Ascending aorta (tissue), 2 donors: Measurements from ENCODE around the gene CASP9. TPM values are rescaled to one million over a fixed set of nuclear protein-coding genes. Genes with fewer than 3 reads are reported as not detected.
"Not testable (repeated sequence)": the region's sequence is repeated elsewhere in the genome, so short reads cannot be mapped to it uniquely, and the experiment has no call there.

Source experiments
- DNase-seq, 2 donors: peaks; one replicate each; pipeline ENCODE4 v3.0.0-alpha.2; 2019; ENCODE audit warnings: low spot score in 2 of 2
- H3K27ac ChIP-seq, 2 donors: fragments of 200-600 bp; sonication (generic); one replicate each; pipeline ENCODE4 v1.5.1; 2016 to 2017; ENCODE audit warnings: mild to moderate bottlenecking in 1 of 2
- H3K27me3 ChIP-seq: fragments of 200-600 bp; sonication (generic); one replicate; pipeline ENCODE4 v1.5.1; 2017
- H3K36me3 ChIP-seq, 2 donors: fragments of 200-600 bp; sonication (generic); one replicate each; pipeline ENCODE4 v1.5.1; 2016
- H3K4me1 ChIP-seq, 2 donors: fragments of 200-600 bp; sonication (generic); one replicate each; pipeline ENCODE4 v1.5.1; 2016 to 2017; ENCODE audit warnings: mild to moderate bottlenecking in 1 of 2
- H3K4me3 ChIP-seq, 2 donors: fragments of 200-600 bp; sonication (generic); one replicate each; pipeline ENCODE4 v1.5.1; 2016 to 2017; ENCODE audit warnings: mild to moderate bottlenecking in 1 of 2
- H3K9me3 ChIP-seq, 2 donors: fragments of 200-600 bp; sonication (generic); one replicate each; pipeline ENCODE4 v1.5.1; 2016
- intact Hi-C: fragments of 100-400 bp; cut with DNase I; formaldehyde crosslinking; loops from one replicate; pipeline ENCODE4 v1.15.1; 2023
- total RNA-seq: library from RNA; depleted of rRNA; stranded (reverse); fragments of >200 nt; gene quantifications from one replicate; pipeline ENCODE4 v1.1.0, GENCODE V29; 2016
- TF ChIP-seq, protein P1 (sequence below), 3 experiments: fragments of 200-600 bp in 2 of 3; fragments of 450-650 bp in 1 of 3; sonication (generic) in 2 of 3; IDR thresholded peaks; one replicate each; pipeline ENCODE4 v1.5.1; 2016 to 2019; ENCODE audit warnings: antibody characterized with exemption in 3 of 3, mild to moderate bottlenecking in 1 of 3, moderate library complexity in 1 of 3

Gene CASP9
- total RNA-seq, 1 donor from 2014 or later: 15.5 TPM

GRCh38 chr1:15489052-15489736, 34.8 kb downstream of the CASP9 start:
- no peaks in the 10 kb centered on the region for H3K27me3 ChIP-seq
- H3K9me3 ChIP-seq: no peaks in the 10 kb centered on the region
- DNase-seq: no peak
- H3K4me1 ChIP-seq: no peaks in the 10 kb centered on the region
- no peak overlapping the region for H3K27ac ChIP-seq
- H3K36me3 ChIP-seq: peaks cover 19 to 54% of the 10 kb centered on the region in 2 donors
- intact Hi-C loops: no loop called here
- TF ChIP-seq, protein P1, sequence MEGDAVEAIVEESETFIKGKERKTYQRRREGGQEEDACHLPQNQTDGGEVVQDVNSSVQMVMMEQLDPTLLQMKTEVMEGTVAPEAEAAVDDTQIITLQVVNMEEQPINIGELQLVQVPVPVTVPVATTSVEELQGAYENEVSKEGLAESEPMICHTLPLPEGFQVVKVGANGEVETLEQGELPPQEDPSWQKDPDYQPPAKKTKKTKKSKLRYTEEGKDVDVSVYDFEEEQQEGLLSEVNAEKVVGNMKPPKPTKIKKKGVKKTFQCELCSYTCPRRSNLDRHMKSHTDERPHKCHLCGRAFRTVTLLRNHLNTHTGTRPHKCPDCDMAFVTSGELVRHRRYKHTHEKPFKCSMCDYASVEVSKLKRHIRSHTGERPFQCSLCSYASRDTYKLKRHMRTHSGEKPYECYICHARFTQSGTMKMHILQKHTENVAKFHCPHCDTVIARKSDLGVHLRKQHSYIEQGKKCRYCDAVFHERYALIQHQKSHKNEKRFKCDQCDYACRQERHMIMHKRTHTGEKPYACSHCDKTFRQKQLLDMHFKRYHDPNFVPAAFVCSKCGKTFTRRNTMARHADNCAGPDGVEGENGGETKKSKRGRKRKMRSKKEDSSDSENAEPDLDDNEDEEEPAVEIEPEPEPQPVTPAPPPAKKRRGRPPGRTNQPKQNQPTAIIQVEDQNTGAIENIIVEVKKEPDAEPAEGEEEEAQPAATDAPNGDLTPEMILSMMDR (IDR thresholded peaks at IDR 0.05): no peak
- H3K4me3 ChIP-seq: no peak overlapping the region

DNA sequence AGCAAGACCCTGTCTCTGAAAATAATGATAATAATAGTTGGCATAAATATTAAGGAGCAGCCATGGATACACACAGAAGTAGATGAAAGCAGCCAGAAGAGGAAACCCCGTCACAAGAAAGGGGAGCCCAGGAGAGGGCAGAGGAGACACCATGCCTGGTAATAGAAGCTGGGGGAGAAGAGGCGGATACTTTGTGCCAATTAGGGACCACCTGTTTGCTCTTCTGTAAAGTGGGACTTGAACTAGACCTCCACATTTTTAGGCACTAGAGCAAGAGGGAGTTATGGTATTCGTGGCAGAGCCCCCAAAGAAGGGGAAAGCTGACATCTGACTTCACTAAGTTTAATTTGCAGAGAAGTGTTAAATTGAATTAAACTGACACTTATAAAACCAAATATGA, 35.6 kb downstream of the CASP9 start:
- TF ChIP-seq, protein P1 (IDR thresholded peaks at IDR 0.05): no peak
- intact Hi-C loops: no loop called here
- Histone ChIP-seq H3K27me3 (no peaks in the 10 kb centered on the region), H3K4me3 (no peak overlapping the region), H3K36me3 (peaks cover 11 to 47% of the 10 kb centered on the region in 2 donors), H3K9me3 (no peaks in the 10 kb centered on the region), H3K4me1 (no peaks in the 10 kb centered on the region), H3K27ac (no peak overlapping the region)
- DNase-seq: no peak

DNA sequence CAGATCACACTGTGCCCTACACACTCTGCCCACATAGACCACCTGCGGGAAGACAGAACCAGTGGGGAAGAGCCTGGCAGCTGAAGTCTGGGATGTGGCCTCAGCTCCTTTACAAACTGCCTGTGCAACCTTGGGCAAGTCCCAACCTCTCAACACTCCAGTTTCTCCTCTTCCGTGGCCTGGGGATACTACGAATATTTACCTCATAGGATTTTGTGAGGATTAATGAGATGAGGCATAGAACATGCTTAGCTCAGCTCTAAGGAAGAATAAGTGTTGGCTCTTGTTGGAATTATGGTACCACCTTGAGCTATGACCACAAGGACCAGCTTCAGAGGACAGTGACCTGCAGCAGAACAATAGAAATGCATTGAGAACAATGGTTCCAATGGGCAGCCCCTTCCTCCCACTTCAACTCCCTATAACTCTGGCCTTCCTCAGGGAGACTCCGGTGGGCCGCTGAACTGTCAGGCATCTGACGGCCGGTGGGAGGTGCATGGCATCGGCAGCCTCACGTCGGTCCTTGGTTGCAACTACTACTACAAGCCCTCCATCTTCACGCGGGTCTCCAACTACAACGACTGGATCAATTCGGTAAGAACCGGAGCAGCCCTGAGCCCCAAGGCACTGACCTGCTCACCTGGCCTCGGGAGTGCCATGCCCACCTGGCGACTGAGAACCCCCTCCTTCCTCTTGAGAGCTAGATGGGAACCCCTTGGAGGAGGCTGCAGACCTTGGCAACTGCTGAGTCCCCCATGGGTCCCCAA, 37.0 kb downstream of the CASP9 start:
- H3K9me3 ChIP-seq, H3K27me3 ChIP-seq, H3K4me3 ChIP-seq, DNase-seq, H3K4me1 ChIP-seq, H3K27ac ChIP-seq, intact Hi-C loops: not testable (repeated sequence)
- peaks cover 8 to 35% of the 10 kb centered on the region in 2 donors for H3K36me3 ChIP-seq

GRCh38 chr1:15485636-15486035, 38.4 kb downstream of the CASP9 start:
- no peaks in the 10 kb centered on the region for H3K27me3 ChIP-seq
- H3K4me3 ChIP-seq: no peak overlapping the region
- H3K27ac ChIP-seq: no peak overlapping the region
- TF ChIP-seq, protein P1 (IDR thresholded peaks at IDR 0.05): no peak
- no peak for DNase-seq
- no peaks in the 10 kb centered on the region for H3K4me1 ChIP-seq
- no peaks in the 10 kb centered on the region for H3K9me3 ChIP-seq
- peaks cover 7 to 23% of the 10 kb centered on the region in 2 donors for H3K36me3 ChIP-seq
- intact Hi-C loops: no loop called here

GRCh38 chr1:15484443-15484842, 39.6 kb downstream of the CASP9 start:
- H3K27ac ChIP-seq, intact Hi-C loops, H3K27me3 ChIP-seq, H3K4me1 ChIP-seq, H3K4me3 ChIP-seq, DNase-seq, H3K9me3 ChIP-seq: not testable (repeated sequence)
- peaks cover 4 to 13% of the 10 kb centered on the region in 2 donors for H3K36me3 ChIP-seq

DNA sequence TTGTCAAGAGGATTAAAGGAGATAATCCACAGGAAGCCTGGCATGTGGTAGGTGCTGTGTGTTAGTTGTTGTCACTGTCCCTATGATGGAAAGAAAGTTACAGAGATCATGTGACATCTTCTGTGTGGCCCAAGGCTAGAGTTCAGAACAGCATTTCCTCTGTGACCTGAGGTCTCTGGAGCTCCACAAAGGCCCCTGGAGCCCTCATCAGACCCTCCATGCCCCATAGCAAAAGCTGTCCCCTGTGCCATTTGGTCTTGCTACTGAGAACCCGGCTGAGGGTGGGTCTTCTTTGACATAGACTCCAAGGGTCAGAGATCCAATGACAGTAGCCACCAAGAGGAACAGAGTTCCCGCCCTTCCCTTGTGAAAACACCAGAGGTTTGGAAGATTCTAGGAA, 40.0 kb downstream of the CASP9 start:
- intact Hi-C loops: no loop called here
- no peaks in the 10 kb centered on the region for H3K9me3 ChIP-seq
- no peaks in the 10 kb centered on the region for H3K27me3 ChIP-seq
- TF ChIP-seq, protein P1 (IDR thresholded peaks at IDR 0.05): no peak
- DNase-seq: no peak
- no peak overlapping the region for H3K27ac ChIP-seq
- H3K4me1 ChIP-seq: no peaks in the 10 kb centered on the region
- H3K4me3 ChIP-seq: no peak overlapping the region
- peaks cover 4 to 13% of the 10 kb centered on the region in 2 donors for H3K36me3 ChIP-seq

GRCh38 chr1:15482983-15483543, 41.0 kb downstream of the CASP9 start:
- H3K27ac ChIP-seq, H3K4me1 ChIP-seq, H3K27me3 ChIP-seq, H3K4me3 ChIP-seq, intact Hi-C loops, H3K9me3 ChIP-seq, DNase-seq: not testable (repeated sequence)
- peaks cover 4 to 13% of the 10 kb centered on the region in 2 donors for H3K36me3 ChIP-seq

DNA sequence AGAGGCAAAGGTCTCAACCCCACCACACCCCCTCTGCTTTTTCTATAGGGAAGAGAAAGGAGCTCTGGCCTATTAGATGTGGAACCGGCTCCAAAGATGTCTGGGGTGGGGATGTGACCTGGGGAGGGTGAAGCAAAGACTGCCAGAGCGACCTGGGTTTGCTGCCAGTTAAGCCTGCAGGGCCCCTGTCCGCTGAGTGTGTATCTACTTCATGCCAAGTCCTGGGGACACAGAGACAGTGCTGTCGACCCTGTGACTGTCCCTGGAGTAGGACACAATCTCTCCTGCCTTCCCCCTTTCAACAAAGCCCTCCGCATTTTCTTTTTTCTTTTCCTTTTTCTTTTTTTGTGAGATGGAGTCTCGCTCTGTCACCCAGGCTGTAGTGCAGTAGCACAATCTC, 41.6 kb downstream of the CASP9 start:
- H3K4me3 ChIP-seq, intact Hi-C loops, H3K9me3 ChIP-seq, H3K27ac ChIP-seq, DNase-seq, H3K4me1 ChIP-seq, H3K27me3 ChIP-seq: not testable (repeated sequence)
- H3K36me3 ChIP-seq: peaks cover 4 to 11% of the 10 kb centered on the region in 2 donors
